HUES64 (cell line): ENCODE measurements around the gene ISCU.

Source experiments
- H3K27ac ChIP-seq: 2 replicates; pipeline ENCODE4 v1.7.0; 2013; ENCODE audit warnings: low read depth, low read length, inconsistent platforms
- H3K27me3 ChIP-seq: 2 replicates; pipeline ENCODE4 v1.6.1; 2013; ENCODE audit warnings: mild to moderate bottlenecking, low read length; ENCODE audit not compliant: insufficient read depth
- H3K36me3 ChIP-seq: 2 replicates; pipeline ENCODE4 v1.6.1; 2013; ENCODE audit warnings: mild to moderate bottlenecking, low read length; ENCODE audit not compliant: insufficient read depth
- H3K4me1 ChIP-seq: 2 replicates; pipeline ENCODE4 v1.6.1; 2013; ENCODE audit warnings: mild to moderate bottlenecking, low read length, moderate library complexity; ENCODE audit not compliant: insufficient read depth
- H3K4me3 ChIP-seq: 2 replicates; pipeline ENCODE4 v1.5.1; 2013; ENCODE audit warnings: mild to moderate bottlenecking, low read length, moderate library complexity
- H3K9ac ChIP-seq: 2 replicates; pipeline ENCODE4 v1.6.1; 2013; ENCODE audit warnings: mild to moderate bottlenecking, low read depth, low read length
- H3K9me3 ChIP-seq: 2 replicates; pipeline ENCODE4 v1.6.1; 2013; ENCODE audit warnings: low read depth, low read length; ENCODE audit not compliant: insufficient read depth
- WGBS: fragments of 150-250, 120-280 bp; methylation state at CpG from one replicate; pipeline ENCODE4 v1.1.7; 2013; ENCODE audit warnings: missing lambda C conversion rate; 5-methylcytosine and 5-hydroxymethylcytosine counted together

The ISCU gene

DNA sequence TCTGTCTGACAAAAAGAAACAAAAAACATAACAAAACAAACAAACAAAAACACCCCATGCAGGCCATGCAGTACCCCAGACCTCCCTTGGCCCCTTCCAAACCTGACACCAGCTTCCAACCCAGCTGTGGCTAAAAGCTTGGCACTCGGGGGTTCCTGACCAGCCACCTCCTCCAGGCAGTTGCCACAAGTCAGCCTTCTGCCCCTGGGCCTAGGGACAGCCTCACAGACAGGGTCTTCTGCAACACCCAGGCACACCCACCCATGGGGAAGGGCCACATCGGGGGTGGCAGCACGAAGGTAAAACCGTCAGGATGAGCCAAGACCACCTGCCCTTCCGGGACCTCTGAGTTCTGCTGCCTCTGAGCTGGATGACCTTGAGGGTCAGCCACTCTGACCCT is 46.2 kb downstream of the ISCU start:
- 0 out of 2 replicates have a peak, but pooled peaks cover 4% of the 10 kb centered on the region for H3K4me1 ChIP-seq
- H3K27ac ChIP-seq = no peak overlapping the region
- no peak overlapping the region for H3K4me3 ChIP-seq
- no peaks in the 10 kb centered on the region for H3K27me3 ChIP-seq
- H3K36me3 ChIP-seq = no peaks in the 10 kb centered on the region
- H3K9ac ChIP-seq = no peak overlapping the region
- 89% methylated on average over 5 of the region's 5 CpGs for WGBS
- no peaks in the 10 kb centered on the region for H3K9me3 ChIP-seq

DNA sequence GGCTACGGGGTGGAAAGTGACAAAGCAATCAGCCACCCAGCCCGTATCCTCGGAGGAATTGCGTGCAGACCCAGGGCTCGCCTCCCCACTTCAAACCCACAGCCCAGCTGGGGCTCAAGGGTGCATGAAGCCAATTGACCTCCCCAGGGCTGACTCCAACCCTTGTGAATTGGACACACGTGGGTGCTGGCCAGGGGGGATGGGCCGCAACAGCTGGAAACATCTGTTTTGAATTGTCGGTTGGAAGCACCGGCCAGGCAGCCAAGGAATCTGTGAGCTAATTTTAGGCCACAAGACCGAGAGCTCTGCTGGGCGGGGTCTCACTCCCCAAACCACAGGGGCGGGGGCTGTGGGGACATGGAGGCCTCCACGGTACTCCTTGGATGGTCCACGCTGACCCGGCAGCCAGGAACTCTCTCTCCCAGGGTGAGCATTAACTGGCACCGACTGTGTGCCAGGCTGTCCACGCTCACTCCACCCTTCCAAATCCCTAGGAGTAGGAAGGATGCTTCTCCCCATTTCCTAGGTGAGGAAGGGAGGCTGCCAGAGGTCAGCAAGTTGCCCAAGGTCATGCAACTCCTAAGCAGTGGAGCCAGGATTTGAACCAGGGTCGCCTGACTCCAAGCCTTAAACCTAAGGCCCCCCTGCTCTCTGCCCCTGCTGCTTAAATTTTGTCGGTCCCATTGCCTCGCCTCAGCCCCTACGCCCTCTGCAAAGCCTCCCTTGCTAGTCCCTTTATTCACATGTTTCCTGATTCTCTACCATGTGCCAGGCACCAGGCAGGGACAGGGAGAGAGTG is 47.3 kb downstream of the ISCU start:
- Histone ChIP-seq H3K4me3 (no peak overlapping the region), H3K4me1 (no peaks in the 10 kb centered on the region), H3K27ac (no peak overlapping the region), H3K9ac (no peak overlapping the region), H3K9me3 (no peaks in the 10 kb centered on the region), H3K27me3 (no peaks in the 10 kb centered on the region), H3K36me3 (no peaks in the 10 kb centered on the region)
- WGBS = 81% methylated on average over 20 of the region's 21 CpGs

DNA sequence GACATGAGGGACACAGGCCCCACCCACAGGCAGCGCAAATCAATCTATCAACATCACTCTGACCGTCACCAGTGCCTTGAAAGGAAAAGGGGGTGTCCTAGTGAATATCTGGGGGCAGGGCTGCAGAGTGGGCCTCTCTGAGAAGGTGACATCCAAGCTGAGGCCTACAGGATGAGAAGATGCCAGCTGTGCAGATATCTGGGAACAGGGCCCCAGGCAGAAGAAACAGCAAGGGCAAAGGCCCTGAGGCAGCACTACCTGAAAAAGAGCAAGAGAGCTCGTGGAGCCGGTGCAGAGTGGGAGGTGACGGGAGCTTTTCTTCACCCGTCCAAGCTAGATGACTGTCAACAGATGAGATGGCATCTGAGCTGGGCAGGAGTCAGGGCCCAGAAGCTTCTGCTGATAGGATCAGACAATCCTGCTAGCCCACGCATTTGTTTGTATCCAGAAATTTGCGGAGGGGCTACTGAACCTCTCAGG is 48.0 kb downstream of the ISCU start:
- Histone ChIP-seq H3K4me1 (no peaks in the 10 kb centered on the region), H3K9me3 (no peaks in the 10 kb centered on the region), H3K27me3 (no peaks in the 10 kb centered on the region), H3K27ac (no peak overlapping the region), H3K36me3 (no peaks in the 10 kb centered on the region), H3K4me3 (no peak overlapping the region), H3K9ac (no peak overlapping the region)
- 91% methylated on average over 7 of the region's 8 CpGs for WGBS

- Histone ChIP-seq H3K27me3 (no peaks in the 10 kb centered on the region), H3K4me1 (no peaks in the 10 kb centered on the region), H3K9ac (no peak overlapping the region), H3K27ac (no peak overlapping the region), H3K4me3 (no peak overlapping the region), H3K36me3 (no peaks in the 10 kb centered on the region), H3K9me3 (peaks cover 3% of the 10 kb centered on the region; the same call in 1 of the 2 replicates)
- 92% methylated on average over 15 of the region's 15 CpGs for whole genome bisulfite sequencing
Observed at GRCh38 chr12:108610856-108611605, 48.6 kb downstream of the ISCU start.

DNA sequence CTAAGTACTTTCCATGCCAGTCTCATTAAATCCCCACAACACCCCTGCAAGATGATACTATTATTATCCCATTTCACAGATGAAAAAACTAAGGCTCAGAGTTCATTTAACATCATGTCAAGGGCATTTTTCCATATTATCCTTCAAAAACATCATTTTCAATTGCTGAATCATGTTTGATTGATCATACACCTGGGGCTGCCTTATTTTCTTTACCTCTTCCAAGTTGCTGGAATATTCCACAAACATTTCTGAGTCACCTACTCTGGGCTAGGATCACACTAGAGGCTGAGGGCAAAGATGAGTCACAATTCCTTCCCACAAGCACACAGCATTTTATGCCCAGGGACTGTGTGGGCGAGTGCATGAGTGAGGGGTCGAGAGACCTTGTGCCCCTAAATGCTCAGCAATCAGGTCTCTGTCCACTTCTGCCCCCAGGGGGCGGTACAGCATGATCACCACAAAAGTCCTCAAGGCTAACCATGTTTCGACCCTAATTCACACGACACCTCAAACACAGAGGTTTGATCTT is 49.6 kb downstream of the ISCU start:
- Histone ChIP-seq H3K9me3 (peaks cover 3% of the 10 kb centered on the region; the same call in 1 of the 2 replicates), H3K4me3 (no peak overlapping the region), H3K27me3 (no peaks in the 10 kb centered on the region), H3K9ac (no peak overlapping the region), H3K4me1 (no peaks in the 10 kb centered on the region), H3K27ac (no peak overlapping the region), H3K36me3 (no peaks in the 10 kb centered on the region)
- WGBS = 62% methylated on average over 5 of the region's 5 CpGs

DNA sequence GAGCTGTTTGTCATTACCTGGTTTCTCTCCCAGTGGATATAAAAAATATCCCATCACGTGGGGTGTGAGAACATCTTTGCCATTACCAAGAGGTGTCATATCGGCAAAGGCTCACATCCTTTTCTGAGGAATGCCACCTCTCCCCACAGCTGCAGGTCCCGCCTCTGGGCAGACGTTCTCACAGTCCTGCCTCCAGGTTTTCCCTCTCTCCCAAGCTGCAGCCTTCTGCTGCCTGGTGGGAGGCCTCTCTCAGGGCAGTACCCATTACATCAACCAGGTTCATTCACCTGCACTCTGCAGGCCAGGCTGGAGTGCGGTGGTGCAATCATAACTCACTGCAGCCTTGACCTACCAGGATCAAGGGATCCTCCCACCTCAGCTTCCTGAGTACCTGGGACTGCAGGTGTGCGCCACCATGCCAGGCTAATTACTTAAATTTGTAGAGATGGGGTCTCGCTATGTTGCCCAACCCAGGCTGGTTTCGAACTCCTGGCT is 50.4 kb downstream of the ISCU start:
- Histone ChIP-seq H3K4me3 (no peak overlapping the region), H3K27ac (no peak overlapping the region), H3K4me1 (no peaks in the 10 kb centered on the region), H3K36me3 (no peaks in the 10 kb centered on the region), H3K9ac (no peak overlapping the region), H3K27me3 (no peaks in the 10 kb centered on the region), H3K9me3 (peaks cover 3% of the 10 kb centered on the region; the same call in 1 of the 2 replicates)
- 75% methylated on average over 8 of the region's 8 CpGs for WGBS

DNA sequence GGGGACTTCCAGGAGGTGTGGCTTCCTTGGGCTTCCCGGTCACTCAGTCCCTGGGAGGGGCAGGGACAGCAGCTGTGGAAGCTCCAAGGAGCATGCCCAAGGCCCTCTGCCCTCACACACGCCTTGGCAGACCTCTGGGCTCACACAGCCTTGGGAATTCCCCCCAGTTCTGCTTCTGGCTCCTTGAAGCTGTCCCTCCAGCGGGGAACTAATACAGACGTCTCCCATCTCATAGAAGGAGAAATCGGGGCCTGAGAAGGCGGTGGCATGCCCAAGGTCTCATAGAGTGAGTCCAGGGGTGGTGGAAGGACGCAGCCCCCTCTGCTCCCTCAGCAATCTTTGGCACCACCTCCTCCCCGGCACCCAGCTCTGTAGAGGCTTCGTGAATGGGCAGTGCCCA is 51.2 kb downstream of the ISCU start:
- Histone ChIP-seq H3K4me3 (no peak overlapping the region), H3K27me3 (no peaks in the 10 kb centered on the region), H3K9ac (no peak overlapping the region), H3K36me3 (no peaks in the 10 kb centered on the region), H3K4me1 (0 out of 2 replicates have a peak, but pooled peaks cover 3% of the 10 kb centered on the region), H3K9me3 (peaks cover 3% of the 10 kb centered on the region; the same call in 1 of the 2 replicates), H3K27ac (no peak overlapping the region)
- WGBS = 80% methylated on average over 9 of the region's 9 CpGs

GRCh38 chr12:108614041-108614440 is 51.6 kb downstream of the ISCU start:
- Histone ChIP-seq H3K4me1 (0 out of 2 replicates have a peak, but pooled peaks cover 3% of the 10 kb centered on the region), H3K9ac (no peak overlapping the region)

DNA sequence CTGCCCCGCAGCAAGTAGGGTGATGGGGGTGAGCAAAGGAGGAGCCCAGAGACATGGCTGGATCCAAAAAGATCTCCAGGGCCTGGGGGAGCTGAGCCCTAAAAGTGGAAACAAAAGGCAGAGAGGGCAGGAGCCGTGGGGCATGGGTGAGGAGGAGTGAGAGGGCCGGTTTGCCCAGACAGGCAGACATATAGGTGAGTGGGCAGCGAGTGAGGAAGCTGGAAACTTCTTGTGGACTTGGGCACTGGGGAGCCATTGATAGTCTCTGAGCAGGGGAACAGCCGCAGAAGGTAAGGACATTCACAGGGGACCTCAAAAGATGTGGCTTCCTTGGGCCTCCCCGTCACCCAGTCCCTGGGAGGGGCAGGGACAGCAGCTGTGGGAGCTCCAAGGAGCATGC is 52.2 kb downstream of the ISCU start:
- Histone ChIP-seq H3K27me3 (no peaks in the 10 kb centered on the region), H3K9ac (no peak overlapping the region), H3K36me3 (no peaks in the 10 kb centered on the region), H3K4me1 (0 out of 2 replicates have a peak, but pooled peaks cover 3% of the 10 kb centered on the region), H3K4me3 (no peak overlapping the region), H3K9me3 (peaks cover 3% of the 10 kb centered on the region; the same call in 1 of the 2 replicates), H3K27ac (no peak overlapping the region)
- WGBS = 92% methylated on average over 6 of the region's 6 CpGs

More at GRCh38 chr12:108614041-108614440, 51.6 kb downstream of the ISCU start:
- Histone ChIP-seq H3K27me3 (no peaks in the 10 kb centered on the region), H3K27ac (no peak overlapping the region), H3K9me3 (peaks cover 3% of the 10 kb centered on the region; the same call in 1 of the 2 replicates), H3K36me3 (no peaks in the 10 kb centered on the region), H3K4me3 (no peak overlapping the region)
- 88% methylated on average over 4 of the region's 4 CpGs for WGBS

DNA sequence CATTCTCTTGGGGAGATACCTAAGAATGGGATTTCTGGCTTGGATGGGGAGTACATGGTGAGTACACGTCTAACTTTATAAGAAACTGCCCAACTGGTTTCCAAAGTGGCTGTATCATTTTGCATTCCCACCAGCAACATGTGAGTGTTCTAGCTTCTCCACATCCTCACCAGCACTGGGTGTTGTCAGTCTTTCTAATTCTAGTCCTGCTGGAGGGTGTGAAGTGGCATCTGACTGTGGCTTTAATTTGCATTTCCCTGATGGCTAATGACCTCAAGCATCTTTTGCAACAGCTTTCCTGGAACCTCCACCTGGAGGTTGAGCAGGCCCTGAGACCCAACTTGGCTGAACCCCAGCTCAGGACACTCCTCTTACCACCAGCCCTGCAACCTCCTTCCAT is 53.5 kb downstream of the ISCU start:
- no peak overlapping the region for H3K27ac ChIP-seq
- no peak overlapping the region for H3K4me3 ChIP-seq
- no peak overlapping the region for H3K9ac ChIP-seq
- 92% methylated on average over 1 of the region's 1 CpG for WGBS
- H3K4me1 ChIP-seq = peaks cover 3% of the 10 kb centered on the region; the same call in 1 of the 2 replicates
- H3K27me3 ChIP-seq = no peaks in the 10 kb centered on the region
- no peaks in the 10 kb centered on the region for H3K36me3 ChIP-seq
- peaks cover 3% of the 10 kb centered on the region; the same call in 1 of the 2 replicates for H3K9me3 ChIP-seq

GRCh38 chr12:108616359-108616758 is 54.0 kb downstream of the ISCU start:
- H3K9ac ChIP-seq = no peak overlapping the region
- H3K27ac ChIP-seq = no peak overlapping the region
- H3K4me3 ChIP-seq = no peak overlapping the region
- peaks cover 3% of the 10 kb centered on the region; the same call in 1 of the 2 replicates for H3K4me1 ChIP-seq
- 89% methylated on average over 2 of the region's 2 CpGs for WGBS
- no peaks in the 10 kb centered on the region for H3K36me3 ChIP-seq
- peaks cover 3% of the 10 kb centered on the region; the same call in 1 of the 2 replicates for H3K9me3 ChIP-seq
- H3K27me3 ChIP-seq = no peaks in the 10 kb centered on the region
